HepG2 (cell line): ENCODE data around the gene HOXA4. TPM values are rescaled to one million over a fixed set of nuclear protein-coding genes. Genes with fewer than 3 reads are reported as not detected.

Experiments used
- KDM5A ChIP-seq: fragments of 200-600 bp; sonication (generic); IDR thresholded peaks from 2 replicates; pipeline ENCODE4 v1.7.0; 2018; ENCODE audit warnings: antibody characterized with exemption, mild to moderate bottlenecking, low read length, borderline replicate concordance
- MAFK ChIP-seq, 2 experiments: IDR thresholded peaks in 1 of 2; conservative IDR thresholded peaks in 1 of 2; 2 replicates each; pipeline ENCODE4 v1.6.1; 2011; ENCODE audit warnings: improper control_type of control experiment in 2 of 2, low read length in 2 of 2
- TBL1XR1 ChIP-seq: fragments of 150-350 bp; IDR thresholded peaks from 2 replicates; pipeline ENCODE4 v1.6.1; 2014; ENCODE audit warnings: borderline replicate concordance, low read length; ENCODE audit not compliant: partially characterized antibody
- THAP9 ChIP-seq: sonication (generic); formaldehyde crosslinking; IDR thresholded peaks from 2 replicates; pipeline ENCODE4; 2020; ENCODE audit warnings: missing genetic modification reagents, mild to moderate bottlenecking, borderline replicate concordance
- THYN1 ChIP-seq: sonication (generic); formaldehyde crosslinking; IDR thresholded peaks from 2 replicates; pipeline ENCODE4 v1.8.1; 2023; ENCODE audit warnings: low read depth, mild to moderate bottlenecking, moderate library complexity, missing genetic modification reagents, borderline replicate concordance
- ZBTB40 ChIP-seq, 2 experiments: fragments of 450-650 bp in 1 of 2; sonication (generic) in 1 of 2; formaldehyde crosslinking in 1 of 2; IDR thresholded peaks; 2 replicates each; pipeline versions ENCODE4 v1.6.1 to v1.8.0; 2016 to 2022; ENCODE audit warnings: antibody characterized with exemption in 1 of 2, mild to moderate bottlenecking in 1 of 2, missing genetic modification reagents in 1 of 2
- ZNF296 ChIP-seq: sonication (generic); formaldehyde crosslinking; conservative IDR thresholded peaks from 2 replicates; pipeline ENCODE4 v1.5.0; 2020; ENCODE audit warnings: mild to moderate bottlenecking, missing genetic modification reagents
- ZNF30 ChIP-seq: sonication (generic); formaldehyde crosslinking; IDR thresholded peaks from 2 replicates; pipeline ENCODE4 v1.5.0; 2020; ENCODE audit warnings: mild to moderate bottlenecking, missing genetic modification reagents
- polyA plus RNA-seq, 8 experiments: library from polyadenylated mRNA; depleted of rRNA in 3 of 8; stranded (reverse) in 7 of 8; unstranded in 1 of 8; fragments of >200 nt; fragmentation: Illumina TruSeq in 4 of 8; extraction: Trizol in 4 of 8; gene quantifications; 2 replicates each; pipeline versions ENCODE4 v1.2.1 to v1.2.3, GENCODE V29; 2011 to 2016; ENCODE audit warnings: low read depth in 4 of 8, missing spikeins in 1 of 8, mixed read lengths in 1 of 8; ENCODE audit not compliant: insufficient read depth in 1 of 8
- total RNA-seq, 5 experiments: library from RNA; depleted of rRNA; stranded (reverse); fragments of >200 nt; fragmentation: Illumina TruSeq; extraction: Trizol; gene quantifications; 2 replicates each; pipeline ENCODE4 v1.2.3, GENCODE V29; 2016; ENCODE audit warnings: low read depth in 1 of 5
- TF ChIP-seq, protein P1 (sequence below): sonication (generic); formaldehyde crosslinking; IDR thresholded peaks from 2 replicates; pipeline ENCODE4 v1.4.0; 2020; ENCODE audit warnings: missing genetic modification reagents, borderline replicate concordance
- TF ChIP-seq, protein P2 (sequence below): sonication (generic); formaldehyde crosslinking; IDR thresholded peaks from 2 replicates; pipeline ENCODE4 v1.9.0; 2022; ENCODE audit warnings: missing genetic modification reagents, mild to moderate bottlenecking, borderline replicate concordance

The HOXA4 gene
- total and polyA plus RNA-seq, 2 of the 13 experiments (the other 11 are each of a cell fraction or from before 2014, with no cell fraction given), result 2.4 to 5.4 TPM

DNA sequence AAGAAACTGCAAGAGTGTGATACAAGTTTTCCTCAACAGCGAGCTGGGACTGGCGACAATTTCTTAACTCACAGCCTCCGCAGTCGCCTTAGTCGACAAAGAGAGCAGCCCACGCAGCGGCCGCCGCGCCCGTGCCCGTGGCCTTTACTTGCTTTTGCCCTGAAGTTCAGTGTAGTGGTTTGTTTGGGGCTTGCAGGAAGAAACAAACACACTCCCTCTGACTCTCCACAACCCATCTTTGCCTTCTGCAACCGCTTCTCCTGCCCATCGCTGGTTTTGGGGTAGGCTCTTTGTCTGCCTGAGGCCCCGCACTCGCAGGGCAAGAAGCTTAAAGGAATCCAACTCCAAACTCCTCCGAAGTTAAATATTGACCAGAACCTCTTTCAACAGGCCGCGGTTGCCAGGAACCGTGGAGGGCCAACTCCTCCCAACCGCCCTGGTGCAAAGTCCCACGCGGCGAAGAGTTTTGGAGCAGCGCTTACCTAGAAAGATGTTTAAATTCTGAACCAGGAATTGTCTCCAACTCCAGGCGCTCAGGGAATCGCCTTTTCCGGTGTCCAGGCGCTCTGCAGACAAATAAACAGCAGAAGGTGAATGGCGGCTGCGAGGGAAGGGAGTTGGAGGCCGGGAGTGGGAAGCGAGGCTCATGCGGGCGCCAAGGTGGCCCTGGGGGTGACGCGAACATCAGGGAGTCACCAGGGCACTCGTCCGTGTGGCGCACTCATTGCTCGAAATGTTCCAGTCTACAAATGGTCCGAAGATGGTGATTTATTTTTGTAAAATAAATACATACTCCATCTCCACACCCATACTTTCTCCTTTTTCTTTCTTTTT, 8.3 kb downstream of the HOXA4 start (continued):
- TF ChIP-seq, protein P1, sequence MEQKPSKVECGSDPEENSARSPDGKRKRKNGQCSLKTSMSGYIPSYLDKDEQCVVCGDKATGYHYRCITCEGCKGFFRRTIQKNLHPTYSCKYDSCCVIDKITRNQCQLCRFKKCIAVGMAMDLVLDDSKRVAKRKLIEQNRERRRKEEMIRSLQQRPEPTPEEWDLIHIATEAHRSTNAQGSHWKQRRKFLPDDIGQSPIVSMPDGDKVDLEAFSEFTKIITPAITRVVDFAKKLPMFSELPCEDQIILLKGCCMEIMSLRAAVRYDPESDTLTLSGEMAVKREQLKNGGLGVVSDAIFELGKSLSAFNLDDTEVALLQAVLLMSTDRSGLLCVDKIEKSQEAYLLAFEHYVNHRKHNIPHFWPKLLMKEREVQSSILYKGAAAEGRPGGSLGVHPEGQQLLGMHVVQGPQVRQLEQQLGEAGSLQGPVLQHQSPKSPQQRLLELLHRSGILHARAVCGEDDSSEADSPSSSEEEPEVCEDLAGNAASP (CRISPR knock-in tag), result 0 out of 2 replicates have a peak, but pooled peaks have one; percentile 36
- TF ChIP-seq, protein P2, sequence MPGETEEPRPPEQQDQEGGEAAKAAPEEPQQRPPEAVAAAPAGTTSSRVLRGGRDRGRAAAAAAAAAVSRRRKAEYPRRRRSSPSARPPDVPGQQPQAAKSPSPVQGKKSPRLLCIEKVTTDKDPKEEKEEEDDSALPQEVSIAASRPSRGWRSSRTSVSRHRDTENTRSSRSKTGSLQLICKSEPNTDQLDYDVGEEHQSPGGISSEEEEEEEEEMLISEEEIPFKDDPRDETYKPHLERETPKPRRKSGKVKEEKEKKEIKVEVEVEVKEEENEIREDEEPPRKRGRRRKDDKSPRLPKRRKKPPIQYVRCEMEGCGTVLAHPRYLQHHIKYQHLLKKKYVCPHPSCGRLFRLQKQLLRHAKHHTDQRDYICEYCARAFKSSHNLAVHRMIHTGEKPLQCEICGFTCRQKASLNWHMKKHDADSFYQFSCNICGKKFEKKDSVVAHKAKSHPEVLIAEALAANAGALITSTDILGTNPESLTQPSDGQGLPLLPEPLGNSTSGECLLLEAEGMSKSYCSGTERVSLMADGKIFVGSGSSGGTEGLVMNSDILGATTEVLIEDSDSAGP (CRISPR knock-in tag), result peak; percentile 69; the same call in 1 of the 2 replicates
- TF ChIP-seq ZBTB40 (IDR thresholded peaks at IDR 0.05) (no peak), ZBTB40 (CRISPR knock-in tag; IDR thresholded peaks at IDR 0.05) (0 out of 2 replicates have a peak, but pooled peaks have one; percentile 25), KDM5A (no peak), ZNF296 (CRISPR knock-in tag) (0 out of 2 replicates have a peak, but pooled peaks have one; percentile 6), THAP9 (CRISPR knock-in tag) (peak; percentile 54; the same call in 1 of the 2 replicates), MAFK (conservative IDR thresholded peaks at IDR 0.05 in 1 of 2, IDR thresholded peaks at IDR 0.05 in 1 of 2; ENCODE audit: low read length in 2 of 2) (no peak), TBL1XR1 (no peak), ZNF30 (CRISPR knock-in tag) (no peak), THYN1 (CRISPR knock-in tag) (peak; percentile 81; the same call in 1 of the 2 replicates)
